Thyroid gland (tissue), 4 donors: ENCODE data around the gene PIP4K2A. TPM values are rescaled to one million over a fixed set of nuclear protein-coding genes. Genes with fewer than 3 reads are reported as not detected.

Source experiments
- DNase-seq, 2 donors: peaks; one replicate each; pipeline ENCODE4 v3.0.0-alpha.2; 2019
- H3K27ac ChIP-seq, 3 donors: fragments of 200-600 bp; sonication (generic); 1 replicate in 2 of 3; 2 replicates in 1 of 3; pipeline ENCODE4 v1.5.1; 2016 to 2019; ENCODE audit warnings: mild to moderate bottlenecking in 1 of 3, moderate library complexity in 1 of 3
- H3K27me3 ChIP-seq: fragments of 200-600 bp; sonication (generic); one replicate; pipeline ENCODE4 v1.5.1; 2019
- H3K36me3 ChIP-seq, 2 donors: fragments of 200-600 bp; sonication (generic); one replicate each; pipeline ENCODE4 v1.5.1; 2016 to 2019
- H3K4me1 ChIP-seq, 2 donors: fragments of 200-600 bp; sonication (generic); one replicate each; pipeline ENCODE4 v1.5.1; 2017 to 2019
- H3K4me3 ChIP-seq, 3 donors: fragments of 200-600 bp; sonication (generic); replicated peaks in 1 of 3; 1 replicate in 2 of 3; 2 replicates in 1 of 3; pipeline ENCODE4 v1.5.1; 2016; ENCODE audit warnings: mild to moderate bottlenecking in 1 of 3
- H3K9me3 ChIP-seq: fragments of 200-600 bp; sonication (generic); one replicate; pipeline ENCODE4 v1.5.1; 2017
- CTCF ChIP-seq, 6 experiments: fragments of 200-600 bp in 3 of 6; fragments of 450-650 bp in 3 of 6; sonication (generic) in 3 of 6; IDR thresholded peaks; one replicate each; pipeline ENCODE4 v1.5.1; 2016 to 2019; ENCODE audit warnings: antibody characterized with exemption in 6 of 6, mild to moderate bottlenecking in 2 of 6, inconsistent platforms in 1 of 6, moderate library complexity in 1 of 6
- POLR2A ChIP-seq, 2 donors: fragments of 450-650 bp; IDR thresholded peaks; one replicate each; pipeline ENCODE4 v1.6.1; 2017; ENCODE audit warnings: antibody characterized with exemption in 2 of 2, mild to moderate bottlenecking in 2 of 2, moderate library complexity in 1 of 2
- WGBS, 2 donors: methylation state at CpG; one replicate each; pipeline ENCODE4 v1.1.5; 2017; 5-methylcytosine and 5-hydroxymethylcytosine counted together
- intact Hi-C: fragments of 100-400 bp; cut with DNase I; formaldehyde crosslinking; loops from one replicate; pipeline ENCODE4 v1.15.1; 2023
- total RNA-seq, 4 donors: library from RNA; depleted of rRNA; stranded (reverse); fragments of >200 nt; gene quantifications; one replicate each; pipeline ENCODE4 v1.2.3, GENCODE V29; 2016

PIP4K2A gene
- total RNA-seq, 4 donors from 2014 or later, result 16.5 to 23.2 (median 19.3) TPM

- DNase-seq, result no peak
- Histone ChIP-seq H3K4me1 (peaks cover 6 to 44% of the 10 kb centered on the region in 2 donors), H3K27ac (peak overlapping the region in 1 of 3 donors; percentile 41), H3K4me3 (no peak overlapping the region), H3K9me3 (no peaks in the 10 kb centered on the region), H3K27me3 (no peaks in the 10 kb centered on the region), H3K36me3 (no peaks in the 10 kb centered on the region)
- no peak for TF ChIP-seq CTCF (IDR thresholded peaks at IDR 0.05)
- no peak for TF ChIP-seq POLR2A (IDR thresholded peaks at IDR 0.05)
- WGBS, 2 donors, result 69 to 78% methylated on average over 4 of the region's 4 CpGs
- intact Hi-C loops, result no loop called here
Observed at GRCh38 chr10:22618078-22618785, 96.1 kb downstream of the PIP4K2A start.

GRCh38 chr10:22617516-22617915 lies 96.9 kb downstream of the PIP4K2A start:
- DNase-seq, result no peak
- H3K9me3 ChIP-seq, result no peaks in the 10 kb centered on the region
- H3K4me1 ChIP-seq, result peaks cover 5 to 44% of the 10 kb centered on the region in 2 donors
- no peaks in the 10 kb centered on the region for H3K27me3 ChIP-seq
- H3K27ac ChIP-seq, result no peak overlapping the region
- H3K36me3 ChIP-seq, result no peaks in the 10 kb centered on the region
- 88 to 89% methylated on average over 3 of the region's 3 CpGs for WGBS, 2 donors
- intact Hi-C loops, result no loop called here
- TF ChIP-seq POLR2A (IDR thresholded peaks at IDR 0.05), result no peak
- no peak for TF ChIP-seq CTCF (IDR thresholded peaks at IDR 0.05)
- no peak overlapping the region for H3K4me3 ChIP-seq

- H3K4me3 ChIP-seq, result no peak overlapping the region
- intact Hi-C loops, result no loop called here
Observed at GRCh38 chr10:22617051-22617450, 97.3 kb downstream of the PIP4K2A start.

GRCh38 chr10:22615819-22616499 lies 98.4 kb downstream of the PIP4K2A start:
- no peaks in the 10 kb centered on the region for H3K27me3 ChIP-seq
- no peaks in the 10 kb centered on the region for H3K9me3 ChIP-seq
- no peak for DNase-seq
- no peak overlapping the region for H3K27ac ChIP-seq
- TF ChIP-seq CTCF (IDR thresholded peaks at IDR 0.05) (no peak), POLR2A (IDR thresholded peaks at IDR 0.05) (no peak)
- WGBS, 2 donors, result 72 to 81% methylated on average over 11 of the region's 11 CpGs
- peaks cover 5 to 32% of the 10 kb centered on the region in 2 donors for H3K4me1 ChIP-seq
- no peaks in the 10 kb centered on the region for H3K36me3 ChIP-seq
- intact Hi-C loops, result no loop called here
- no peak overlapping the region for H3K4me3 ChIP-seq

More at GRCh38 chr10:22617051-22617450, 97.3 kb downstream of the PIP4K2A start:
- 90 to 91% methylated on average over 3 of the region's 3 CpGs for WGBS, 2 donors
- Histone ChIP-seq H3K27ac (no peak overlapping the region), H3K27me3 (no peaks in the 10 kb centered on the region), H3K4me1 (peaks cover 5 to 43% of the 10 kb centered on the region in 2 donors), H3K9me3 (no peaks in the 10 kb centered on the region), H3K36me3 (no peaks in the 10 kb centered on the region)
- no peak for TF ChIP-seq CTCF (IDR thresholded peaks at IDR 0.05)
- no peak for DNase-seq

- H3K27ac ChIP-seq, result no peak overlapping the region
- no peak overlapping the region for H3K4me3 ChIP-seq
- TF ChIP-seq CTCF (IDR thresholded peaks at IDR 0.05), result no peak
- TF ChIP-seq POLR2A (IDR thresholded peaks at IDR 0.05), result no peak
- intact Hi-C loops, result no loop called here
- H3K36me3 ChIP-seq, result no peaks in the 10 kb centered on the region
- H3K9me3 ChIP-seq, result no peaks in the 10 kb centered on the region
- WGBS, 2 donors, result 95 to 98% methylated on average over 2 of the region's 2 CpGs
- no peak for DNase-seq
- peaks cover 5 to 28% of the 10 kb centered on the region in 2 donors for H3K4me1 ChIP-seq
- no peaks in the 10 kb centered on the region for H3K27me3 ChIP-seq
Observed at GRCh38 chr10:22615101-22615500, 99.3 kb downstream of the PIP4K2A start.
